NCI-H2029 treated with DMSO at 0.1 percent for 48 hours (cell line): Measurements from ENCODE around the gene FHIP1A.

Source experiments
- DNase-seq: peaks from one replicate; lab custom pipeline; 2025; lab: John Stamatoyannopoulos, UW

FHIP1A gene

GRCh38 chr4:151417766-151418376, 8.9 kb downstream of the FHIP1A start:
- DNase-seq, result no peak

GRCh38 chr4:151418385-151418784, 9.4 kb downstream of the FHIP1A start:
- no peak for DNase-seq

GRCh38 chr4:151418856-151419255, 9.9 kb downstream of the FHIP1A start:
- no peak for DNase-seq

- no peak for DNase-seq
Measured at GRCh38 chr4:151420250-151420807, 11.4 kb downstream of the FHIP1A start.

GRCh38 chr4:151422854-151423253, 13.9 kb downstream of the FHIP1A start:
- no peak for DNase-seq

- DNase-seq, result no peak
Measured at GRCh38 chr4:151426513-151426912, 17.5 kb downstream of the FHIP1A start.

- DNase-seq, result no peak
Measured at GRCh38 chr4:151427266-151427665, 18.3 kb downstream of the FHIP1A start.

GRCh38 chr4:151428346-151428745, 19.4 kb downstream of the FHIP1A start:
- DNase-seq, result no peak

GRCh38 chr4:151429957-151430570, 21.1 kb downstream of the FHIP1A start:
- no peak for DNase-seq

GRCh38 chr4:151430740-151431457, 21.9 kb downstream of the FHIP1A start:
- DNase-seq, result no peak

GRCh38 chr4:151431728-151432127, 22.8 kb downstream of the FHIP1A start:
- no peak for DNase-seq

GRCh38 chr4:151432654-151433053, 23.7 kb downstream of the FHIP1A start:
- no peak for DNase-seq

- DNase-seq, result no peak
Measured at GRCh38 chr4:151434183-151434860, 25.3 kb downstream of the FHIP1A start.

GRCh38 chr4:151436093-151436518, 27.1 kb downstream of the FHIP1A start:
- no peak for DNase-seq

GRCh38 chr4:151437505-151437904, 28.5 kb downstream of the FHIP1A start:
- no peak for DNase-seq

GRCh38 chr4:151438154-151438553, 29.2 kb downstream of the FHIP1A start:
- DNase-seq, result no peak

- no peak for DNase-seq
Measured at GRCh38 chr4:151439320-151439719, 30.3 kb downstream of the FHIP1A start.

- DNase-seq, result no peak
Measured at GRCh38 chr4:151442002-151442401, 33.0 kb downstream of the FHIP1A start.

GRCh38 chr4:151443247-151443646, 34.3 kb downstream of the FHIP1A start:
- DNase-seq, result no peak

- DNase-seq, result no peak
Measured at GRCh38 chr4:151443752-151444151, 34.8 kb downstream of the FHIP1A start.

- DNase-seq, result no peak
Measured at GRCh38 chr4:151446208-151446607, 37.2 kb downstream of the FHIP1A start.

GRCh38 chr4:151454513-151454912, 45.5 kb downstream of the FHIP1A start:
- DNase-seq, result no peak
